HepG2 (cell line): Measurements from ENCODE around the gene ZMYM3. TPM values are rescaled to one million over a fixed set of nuclear protein-coding genes. Genes with fewer than 3 reads are reported as not detected.

Experiments used
- CEBPG ChIP-seq: IDR thresholded peaks from 2 replicates; pipeline ENCODE4 v1.6.1; 2016
- GATA4 ChIP-seq: sonication (generic); IDR thresholded peaks from 2 replicates; pipeline ENCODE4 v1.6.1; 2016; ENCODE audit warnings: antibody characterized with exemption, low read depth, borderline replicate concordance
- GPN1 ChIP-seq: sonication (generic); formaldehyde crosslinking; IDR thresholded peaks from 2 replicates; pipeline ENCODE4 v1.5.1; 2020; ENCODE audit warnings: missing genetic modification reagents, borderline replicate concordance
- HNRNPH1 ChIP-seq: fragments of 200-400 bp; formaldehyde crosslinking; optimal IDR thresholded peaks from 2 replicates; pipeline ENCODE3; 2017; ENCODE audit warnings: mild to moderate bottlenecking, low read depth, low read length
- JARID2 ChIP-seq: sonication (generic); formaldehyde crosslinking; IDR thresholded peaks from 2 replicates; pipeline ENCODE4 v1.8.1; 2023; ENCODE audit warnings: missing genetic modification reagents, inconsistent platforms; ENCODE audit not compliant: insufficient replicate concordance
- KDM5A ChIP-seq: fragments of 200-600 bp; sonication (generic); IDR thresholded peaks from 2 replicates; pipeline ENCODE4 v1.7.0; 2018; ENCODE audit warnings: antibody characterized with exemption, mild to moderate bottlenecking, low read length, borderline replicate concordance
- MAF1 ChIP-seq: sonication (generic); formaldehyde crosslinking; IDR thresholded peaks from 2 replicates; pipeline ENCODE4 v1.5.0; 2020; ENCODE audit warnings: missing genetic modification reagents, borderline replicate concordance
- MED13 ChIP-seq: sonication (generic); formaldehyde crosslinking; IDR thresholded peaks from 2 replicates; pipeline ENCODE4 v1.5.0; 2020; ENCODE audit warnings: missing genetic modification reagents
- MYNN ChIP-seq: sonication (generic); formaldehyde crosslinking; IDR thresholded peaks from 2 replicates; pipeline ENCODE4 v1.4.0; 2020; ENCODE audit warnings: mild to moderate bottlenecking, low read depth, missing genetic modification reagents
- NFE2L1 ChIP-seq: sonication (generic); formaldehyde crosslinking; IDR thresholded peaks from 2 replicates; pipeline ENCODE4 v1.4.0; 2020; ENCODE audit warnings: missing genetic modification reagents, mild to moderate bottlenecking, borderline replicate concordance
- NR2F2 ChIP-seq: IDR thresholded peaks from 2 replicates; pipeline ENCODE4 v1.6.1; 2012; ENCODE audit warnings: low read depth, inconsistent platforms, borderline replicate concordance
- PCBP2 ChIP-seq: fragments of 200-400 bp; formaldehyde crosslinking; optimal IDR thresholded peaks from 2 replicates; pipeline ENCODE3; 2018; ENCODE audit warnings: low read length, low read depth; ENCODE audit not compliant: poor library complexity, severe bottlenecking
- POLR2AphosphoS5 ChIP-seq: IDR thresholded peaks from 2 replicates; pipeline ENCODE4 v1.6.1; 2012; ENCODE audit warnings: low read depth, low read length
- RELA ChIP-seq: sonication (generic); formaldehyde crosslinking; IDR thresholded peaks from 2 replicates; pipeline ENCODE4 v1.4.0; 2020; ENCODE audit warnings: missing genetic modification reagents
- SMYD3 ChIP-seq: sonication (generic); formaldehyde crosslinking; IDR thresholded peaks from 2 replicates; pipeline ENCODE4 v1.8.1; 2023; ENCODE audit warnings: mild to moderate bottlenecking, missing genetic modification reagents
- SP1 ChIP-seq, 2 experiments: fragments of 450-650 bp in 1 of 2; sonication (generic) in 1 of 2; formaldehyde crosslinking in 1 of 2; IDR thresholded peaks; 2 replicates each; pipeline versions ENCODE4 v1.4.0 to v1.6.1; 2016 to 2020; ENCODE audit warnings: missing genetic modification reagents in 1 of 2
- TBP ChIP-seq: sonication (generic); formaldehyde crosslinking; IDR thresholded peaks from 2 replicates; pipeline ENCODE4 v1.5.0; 2020; ENCODE audit warnings: missing genetic modification reagents
- ZNF235 ChIP-seq: sonication (generic); formaldehyde crosslinking; IDR thresholded peaks from 2 replicates; pipeline ENCODE4 v1.8.1; 2023; ENCODE audit warnings: mild to moderate bottlenecking, missing genetic modification reagents, borderline replicate concordance
- ZNF251 ChIP-seq: sonication (generic); formaldehyde crosslinking; IDR thresholded peaks from 2 replicates; pipeline ENCODE4 v1.9.0; 2021; ENCODE audit warnings: mild to moderate bottlenecking, missing genetic modification reagents
- ZNF296 ChIP-seq: sonication (generic); formaldehyde crosslinking; conservative IDR thresholded peaks from 2 replicates; pipeline ENCODE4 v1.5.0; 2020; ENCODE audit warnings: mild to moderate bottlenecking, missing genetic modification reagents
- ZNF556 ChIP-seq: sonication (generic); formaldehyde crosslinking; IDR thresholded peaks from 2 replicates; pipeline ENCODE4 v1.4.0; 2020; ENCODE audit warnings: mild to moderate bottlenecking, missing genetic modification reagents, borderline replicate concordance
- polyA plus RNA-seq, 8 experiments: library from polyadenylated mRNA; depleted of rRNA in 3 of 8; stranded (reverse) in 7 of 8; unstranded in 1 of 8; fragments of >200 nt; fragmentation: Illumina TruSeq in 4 of 8; extraction: Trizol in 4 of 8; gene quantifications; 2 replicates each; pipeline versions ENCODE4 v1.2.1 to v1.2.3, GENCODE V29; 2011 to 2016; ENCODE audit warnings: low read depth in 4 of 8, missing spikeins in 1 of 8, mixed read lengths in 1 of 8; ENCODE audit not compliant: insufficient read depth in 1 of 8
- total RNA-seq, 5 experiments: library from RNA; depleted of rRNA; stranded (reverse); fragments of >200 nt; fragmentation: Illumina TruSeq; extraction: Trizol; gene quantifications; 2 replicates each; pipeline ENCODE4 v1.2.3, GENCODE V29; 2016; ENCODE audit warnings: low read depth in 1 of 5
- TF ChIP-seq, protein P1 (sequence below): sonication (generic); formaldehyde crosslinking; IDR thresholded peaks from 2 replicates; pipeline ENCODE4 v1.8.0; 2023; ENCODE audit warnings: mild to moderate bottlenecking, missing genetic modification reagents
- TF ChIP-seq, protein P2 (sequence below): sonication (generic); formaldehyde crosslinking; IDR thresholded peaks from 2 replicates; pipeline ENCODE4 v1.8.1; 2022; ENCODE audit warnings: low read depth, mild to moderate bottlenecking, missing genetic modification reagents
- TF ChIP-seq, protein P3 (sequence below): sonication (generic); formaldehyde crosslinking; IDR thresholded peaks from 2 replicates; pipeline ENCODE4 v1.4.0; 2020; ENCODE audit warnings: missing genetic modification reagents
- TF ChIP-seq, protein P4 (sequence below): sonication (generic); formaldehyde crosslinking; IDR thresholded peaks from 2 replicates; pipeline ENCODE4 v1.4.0; 2020; ENCODE audit warnings: mild to moderate bottlenecking, low read depth, missing genetic modification reagents

The ZMYM3 gene
- total and polyA plus RNA-seq, 2 of the 13 experiments (the other 11 are each of a cell fraction or from before 2014, with no cell fraction given) = 26.4 to 35.4 TPM

DNA sequence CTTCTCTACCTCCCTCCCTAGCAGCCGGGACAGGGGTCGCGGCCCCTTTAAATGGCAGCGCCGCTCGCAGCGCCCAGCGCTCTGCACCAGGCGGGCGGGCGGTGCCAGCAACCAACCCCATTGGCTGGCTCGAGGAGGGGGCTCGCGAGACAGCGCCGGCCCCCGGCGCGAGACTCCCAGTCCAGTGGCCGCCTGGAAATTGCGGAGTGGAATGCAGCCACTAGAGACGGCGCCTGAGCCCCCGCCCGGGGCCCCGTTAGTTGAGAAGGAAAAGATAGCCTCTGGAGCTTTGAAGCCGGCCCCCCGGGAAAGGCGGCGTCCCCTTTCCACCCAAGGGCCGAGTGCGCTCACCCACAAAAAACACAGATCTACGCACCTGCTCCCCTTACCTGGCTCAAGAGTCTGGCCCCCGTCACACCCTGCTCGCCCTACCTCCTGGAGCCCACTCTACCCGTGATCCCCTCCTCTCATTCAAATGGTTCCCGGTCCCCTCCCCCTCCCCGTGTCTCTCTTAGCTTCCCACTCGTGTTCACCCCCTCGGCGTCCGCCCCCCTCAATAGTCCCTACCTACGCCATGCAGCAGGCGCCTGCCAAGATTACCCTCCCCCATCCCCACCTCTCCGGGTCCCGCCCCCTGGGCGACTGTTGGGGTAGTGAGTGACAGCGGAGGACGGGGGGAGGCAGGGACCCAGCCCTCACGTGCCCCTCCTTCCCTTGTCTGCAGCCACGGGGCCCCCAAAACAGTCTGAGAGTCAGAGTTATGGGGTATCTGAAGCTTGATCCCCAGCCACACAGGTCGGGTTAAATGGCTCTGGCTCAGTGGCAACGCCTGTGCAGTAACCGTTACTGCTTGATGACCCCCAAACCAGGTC, at the start of gene ZMYM3 (continued):
- TF ChIP-seq, protein P1, sequence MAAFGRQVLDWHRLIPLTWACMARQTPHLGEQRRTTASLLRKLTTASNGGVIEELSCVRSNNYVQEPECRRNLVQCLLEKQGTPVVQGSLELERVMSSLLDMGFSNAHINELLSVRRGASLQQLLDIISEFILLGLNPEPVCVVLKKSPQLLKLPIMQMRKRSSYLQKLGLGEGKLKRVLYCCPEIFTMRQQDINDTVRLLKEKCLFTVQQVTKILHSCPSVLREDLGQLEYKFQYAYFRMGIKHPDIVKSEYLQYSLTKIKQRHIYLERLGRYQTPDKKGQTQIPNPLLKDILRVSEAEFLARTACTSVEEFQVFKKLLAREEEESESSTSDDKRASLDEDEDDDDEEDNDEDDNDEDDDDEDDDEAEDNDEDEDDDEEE (CRISPR knock-in tag) = no peak
- TF ChIP-seq RELA (CRISPR knock-in tag) (no peak), KDM5A (no peak), PCBP2 (no peak), ZNF235 (CRISPR knock-in tag) (no peak), ZNF251 (CRISPR knock-in tag) (no peak), ZNF556 (no peak), ZNF296 (CRISPR knock-in tag) (no peak), NFE2L1 (CRISPR knock-in tag) (no peak), MED13 (no peak), SMYD3 (no peak), POLR2AphosphoS5 (peak; percentile 28; the same call in 1 of the 2 replicates), GPN1 (CRISPR knock-in tag) (no peak), GATA4 (no peak), HNRNPH1 (no peak), NR2F2 (no peak), MYNN (CRISPR knock-in tag) (no peak), MAF1 (CRISPR knock-in tag) (no peak), TBP (CRISPR knock-in tag) (no peak), SP1 (IDR thresholded peaks at IDR 0.05) (no peak), SP1 (CRISPR knock-in tag; IDR thresholded peaks at IDR 0.05) (no peak), CEBPG (CRISPR knock-in tag) (no peak), JARID2 (CRISPR knock-in tag) (no peak)
- TF ChIP-seq, protein P2, sequence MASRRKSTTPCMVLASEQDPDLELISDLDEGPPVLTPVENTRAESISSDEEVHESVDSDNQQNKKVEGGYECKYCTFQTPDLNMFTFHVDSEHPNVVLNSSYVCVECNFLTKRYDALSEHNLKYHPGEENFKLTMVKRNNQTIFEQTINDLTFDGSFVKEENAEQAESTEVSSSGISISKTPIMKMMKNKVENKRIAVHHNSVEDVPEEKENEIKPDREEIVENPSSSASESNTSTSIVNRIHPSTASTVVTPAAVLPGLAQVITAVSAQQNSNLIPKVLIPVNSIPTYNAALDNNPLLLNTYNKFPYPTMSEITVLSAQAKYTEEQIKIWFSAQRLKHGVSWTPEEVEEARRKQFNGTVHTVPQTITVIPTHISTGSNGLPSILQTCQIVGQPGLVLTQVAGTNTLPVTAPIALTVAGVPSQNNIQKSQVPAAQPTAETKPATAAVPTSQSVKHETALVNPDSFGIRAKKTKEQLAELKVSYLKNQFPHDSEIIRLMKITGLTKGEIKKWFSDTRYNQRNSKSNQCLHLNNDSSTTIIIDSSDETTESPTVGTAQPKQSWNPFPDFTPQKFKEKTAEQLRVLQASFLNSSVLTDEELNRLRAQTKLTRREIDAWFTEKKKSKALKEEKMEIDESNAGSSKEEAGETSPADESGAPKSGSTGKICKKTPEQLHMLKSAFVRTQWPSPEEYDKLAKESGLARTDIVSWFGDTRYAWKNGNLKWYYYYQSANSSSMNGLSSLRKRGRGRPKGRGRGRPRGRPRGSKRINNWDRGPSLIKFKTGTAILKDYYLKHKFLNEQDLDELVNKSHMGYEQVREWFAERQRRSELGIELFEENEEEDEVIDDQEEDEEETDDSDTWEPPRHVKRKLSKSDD (CRISPR knock-in tag) = 0 out of 2 replicates have a peak, but pooled peaks have one; percentile 27
- TF ChIP-seq, protein P3, sequence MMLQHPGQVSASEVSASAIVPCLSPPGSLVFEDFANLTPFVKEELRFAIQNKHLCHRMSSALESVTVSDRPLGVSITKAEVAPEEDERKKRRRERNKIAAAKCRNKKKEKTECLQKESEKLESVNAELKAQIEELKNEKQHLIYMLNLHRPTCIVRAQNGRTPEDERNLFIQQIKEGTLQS (CRISPR knock-in tag) = no peak
- TF ChIP-seq, protein P4, sequence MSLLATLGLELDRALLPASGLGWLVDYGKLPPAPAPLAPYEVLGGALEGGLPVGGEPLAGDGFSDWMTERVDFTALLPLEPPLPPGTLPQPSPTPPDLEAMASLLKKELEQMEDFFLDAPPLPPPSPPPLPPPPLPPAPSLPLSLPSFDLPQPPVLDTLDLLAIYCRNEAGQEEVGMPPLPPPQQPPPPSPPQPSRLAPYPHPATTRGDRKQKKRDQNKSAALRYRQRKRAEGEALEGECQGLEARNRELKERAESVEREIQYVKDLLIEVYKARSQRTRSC (CRISPR knock-in tag) = no peak
